ENCODE measurements around the gene RAB7B. TPM values are rescaled to one million over a fixed set of nuclear protein-coding genes. Genes with fewer than 3 reads are reported as not detected.
"Not testable (repeated sequence)": the region's sequence is repeated elsewhere in the genome, so short reads cannot be mapped to it uniquely, and the experiment has no call there.

Gene RAB7B
- total and polyA plus RNA-seq, 2 of the 4 experiments (the other 2 are of a cell fraction) = 9.1 to 14.7 TPM

- TF ChIP-seq BHLHE40 (IDR thresholded peaks at IDR 0.05; ENCODE audit: low read depth, low read length) = peak; percentile 91
Measured at GRCh38 chr1:206002871-206003801, at the start of gene RAB7B (continued).

DNA sequence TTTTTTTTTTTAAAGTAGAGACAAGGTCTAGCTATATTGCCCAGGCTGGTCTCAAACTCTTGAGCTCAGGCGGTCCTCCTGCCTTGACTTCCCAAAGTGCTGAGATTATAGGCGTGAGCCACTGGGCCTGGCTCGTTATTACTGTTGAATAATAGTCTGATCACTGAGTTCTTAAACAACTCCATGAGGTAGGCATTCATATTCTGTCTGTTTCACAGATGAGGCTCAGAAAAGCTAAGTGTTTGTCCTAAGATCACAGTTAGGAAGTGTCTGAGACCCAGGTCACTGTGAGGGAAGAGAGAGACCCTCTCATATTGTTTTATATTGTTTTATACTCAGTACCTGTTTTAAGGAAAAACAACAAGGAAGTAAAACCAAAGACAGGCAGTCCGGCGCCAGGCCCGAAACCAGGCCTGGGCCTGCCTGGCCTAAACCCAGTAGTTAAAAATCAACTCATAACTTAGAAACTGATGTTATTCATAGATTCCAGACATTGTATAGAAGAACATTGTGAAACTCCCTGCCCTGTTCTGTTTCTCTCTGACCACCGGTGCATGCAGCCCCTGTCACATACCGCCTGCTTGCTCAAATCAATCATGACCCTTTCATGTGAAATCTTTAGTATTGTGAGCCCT, 49.2 kb upstream of the RAB7B start:
- H4K91ac ChIP-seq (ENCODE audit: insufficient read depth, low read depth, low read length); POLR2A ChIA-PET (ENCODE audit: unreplicated experiment); DNase-seq; H3K18ac ChIP-seq (ENCODE audit: low read depth, low read length); H2AK9ac ChIP-seq (replicated peaks; ENCODE audit: low read depth, low read length, poor library complexity); in situ Hi-C loops (cut with MboI; ENCODE audit: low sequenced_read_pairs); H4K20me1 ChIP-seq (ENCODE audit: insufficient read depth, low read length); H3K27ac ChIP-seq (ENCODE audit: insufficient read depth, low read length); H4K5ac ChIP-seq (ENCODE audit: low read depth, low read length); H3K9ac ChIP-seq (ENCODE audit: low read depth, low read length); H3K36me3 ChIP-seq (ENCODE audit: control insufficient read depth, insufficient read depth, low read length); H4K8ac ChIP-seq (ENCODE audit: low read depth in 2 of 2, low read length in 2 of 2); H2BK5ac ChIP-seq (ENCODE audit: low read depth, low read length, poor library complexity, severe bottlenecking); H2BK120ac ChIP-seq (ENCODE audit: low read depth, low read length); H3K9me3 ChIP-seq (ENCODE audit: control insufficient read depth, insufficient read depth, low read length); H3K4me2 ChIP-seq (ENCODE audit: low read depth, low read length); H3K9me1 ChIP-seq (ENCODE audit: insufficient read depth, low read length); H2BK20ac ChIP-seq (ENCODE audit: low read depth, low read length); H2BK15ac ChIP-seq (ENCODE audit: low read depth, low read length); ATAC-seq (ENCODE audit: low read depth); H3K56ac ChIP-seq (ENCODE audit: extremely low read depth, insufficient read depth, low read length); H3K4ac ChIP-seq (ENCODE audit: low read depth, low read length); dilution Hi-C loops (cut with HindIII; ENCODE audit: low sequenced_read_pairs, unreplicated experiment); intact Hi-C loops (cut with micrococcal nuclease); BruUV-seq (replicated peaks); H3K4me1 ChIP-seq (ENCODE audit: control insufficient read depth, insufficient read depth, low read length); H2AK5ac ChIP-seq (ENCODE audit: low read depth, low read length); H3K23ac ChIP-seq (ENCODE audit: low read depth, low read length); H3K14ac ChIP-seq (replicated peaks; ENCODE audit: low read depth, low read length); H3K4me3 ChIP-seq (ENCODE audit: insufficient read depth, low read depth, low read length); H3K79me1 ChIP-seq (ENCODE audit: low read depth in 1 of 2, low read length in 2 of 2); H2AFZ ChIP-seq (replicated peaks; ENCODE audit: low read length, poor library complexity): not testable (repeated sequence)
- WGBS, 2 experiments (ENCODE audit: extremely low coverage in 2 of 2, insufficient read length in 1 of 2) = 80% methylated on average over 1 of the region's 8 CpGs; no CpG with 5 or more reads in 1 of the 2 experiments
- peaks cover 43% of the 10 kb centered on the region for H3K27me3 ChIP-seq (ENCODE audit: control insufficient read depth, insufficient read depth, low read length)
- CTCF ChIA-PET = interaction anchor here (0.6 kb wide), 1 partner anchor 13 kb away, joined by 4 read pairs; no protein-coding TSS in a partner anchor

Data from IMR-90 (cell line).